Islet of Langerhans (tissue), 1 donor: ENCODE measurements around the gene DPF3.

Experiments used
- FAIRE-seq: peaks from one replicate; lab custom pipeline; 2011; peaks lifted over from hg19 to GRCh38; lab: Jason Lieb, UNC

DPF3 gene

DNA sequence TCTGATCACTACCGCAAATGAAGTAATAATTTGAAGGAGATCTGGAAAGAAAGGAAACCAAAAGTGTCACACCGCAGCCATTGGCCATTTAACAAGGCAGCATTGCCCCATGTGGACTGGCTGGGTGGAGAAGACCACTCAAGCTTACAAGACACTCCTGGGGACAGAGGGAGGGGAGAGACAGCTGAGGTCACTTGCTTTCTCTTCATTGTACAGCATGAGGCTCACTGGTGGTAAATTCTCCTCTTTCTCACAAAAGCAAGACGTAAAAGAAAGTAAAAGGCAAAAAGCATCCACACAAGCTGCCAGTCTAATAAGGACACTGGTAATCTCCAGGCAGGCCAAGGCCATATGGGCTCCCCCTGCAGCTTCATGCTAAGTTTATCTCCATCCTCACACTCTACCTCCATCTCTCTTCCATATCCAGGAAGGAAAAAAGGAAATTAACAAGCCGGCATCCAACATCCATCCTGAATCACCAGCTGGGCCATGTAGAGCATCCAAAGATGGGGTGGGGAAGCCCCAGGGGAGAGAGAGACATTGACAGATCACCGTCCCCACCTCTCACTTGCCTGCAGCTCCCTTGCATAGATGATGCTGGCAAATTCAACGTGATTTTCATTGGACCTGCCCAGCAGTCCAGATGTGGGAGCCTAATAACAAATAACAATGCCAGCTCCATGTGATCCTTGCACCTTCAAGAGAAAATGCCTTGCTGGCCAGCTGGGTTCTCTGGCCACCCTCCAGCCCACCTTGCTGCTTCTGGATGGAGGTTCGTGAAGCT, 100.6 kb downstream of the DPF3 start:
- no peak for FAIRE-seq

DNA sequence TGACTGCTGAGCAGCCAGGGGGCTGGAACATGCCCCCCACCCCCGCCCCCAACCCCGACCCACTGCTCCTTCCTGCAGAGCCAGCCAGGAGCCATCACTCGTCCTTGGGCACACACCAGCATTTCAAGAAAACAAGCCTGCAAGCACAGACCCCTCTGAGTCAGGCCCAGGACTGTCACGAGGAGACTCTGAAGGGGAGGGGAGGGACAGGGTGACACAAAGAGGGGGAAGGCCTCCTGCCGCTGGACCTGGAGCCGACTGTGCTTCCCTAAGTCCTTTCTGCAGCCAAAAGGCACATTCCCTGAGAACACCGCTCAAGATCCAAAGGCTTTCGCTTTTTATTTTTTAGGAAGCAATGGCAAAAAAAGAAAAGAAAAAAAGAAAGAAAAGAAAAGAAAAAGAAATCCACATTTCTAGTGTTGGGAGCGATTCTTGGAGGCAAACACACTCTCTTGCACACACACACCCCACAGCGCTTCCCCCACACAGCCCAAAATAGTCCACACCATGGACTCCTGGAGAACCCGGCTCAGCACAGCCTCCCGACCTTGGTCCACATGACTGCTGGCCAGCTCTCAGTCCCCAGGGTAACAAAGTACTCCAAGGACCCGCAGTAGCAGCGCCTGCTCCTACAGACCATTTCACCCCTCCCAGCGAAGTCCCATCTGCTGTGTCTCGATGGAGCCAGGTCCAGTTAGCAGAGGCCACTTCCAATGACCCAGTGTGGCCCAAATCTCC, 101.7 kb downstream of the DPF3 start:
- FAIRE-seq, result no peak

GRCh38 chr14:72790887-72791566, 102.9 kb downstream of the DPF3 start:
- FAIRE-seq, result no peak

DNA sequence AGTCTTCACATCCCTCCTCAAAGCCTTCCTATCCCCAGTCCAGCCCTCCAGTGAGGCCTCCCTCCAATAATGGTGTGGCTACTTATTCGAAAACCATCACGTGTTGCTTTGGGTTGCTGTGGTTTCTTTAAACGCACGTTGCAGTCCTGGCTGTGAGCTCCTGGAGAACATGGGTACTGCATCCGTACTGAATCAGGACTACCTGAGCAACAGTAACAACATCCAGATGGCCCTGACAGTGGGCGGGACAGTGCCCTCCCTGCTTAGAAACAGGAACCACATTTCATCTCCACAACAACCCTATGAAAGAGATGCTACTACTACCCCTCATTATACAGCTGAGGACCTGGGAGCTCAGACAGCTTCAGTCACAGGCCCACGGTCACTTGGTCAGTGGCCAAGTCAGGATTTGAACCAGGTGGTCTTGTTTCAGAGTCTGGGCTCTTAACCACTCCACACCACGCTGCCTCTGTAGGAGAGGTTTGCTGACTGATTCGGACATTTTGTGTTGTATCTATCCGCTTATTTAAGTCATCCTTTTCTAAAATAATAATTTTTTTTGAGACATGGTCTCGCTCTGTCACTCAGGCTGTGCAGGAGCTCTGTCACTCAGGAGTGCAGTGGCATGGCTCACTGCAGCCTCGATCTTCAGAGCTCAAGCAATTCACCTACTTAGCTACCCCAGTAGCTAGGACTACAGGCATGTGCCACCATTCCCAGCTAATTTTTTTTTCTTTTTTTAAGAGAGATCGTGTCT, 104.8 kb downstream of the DPF3 start:
- no peak for FAIRE-seq

DNA sequence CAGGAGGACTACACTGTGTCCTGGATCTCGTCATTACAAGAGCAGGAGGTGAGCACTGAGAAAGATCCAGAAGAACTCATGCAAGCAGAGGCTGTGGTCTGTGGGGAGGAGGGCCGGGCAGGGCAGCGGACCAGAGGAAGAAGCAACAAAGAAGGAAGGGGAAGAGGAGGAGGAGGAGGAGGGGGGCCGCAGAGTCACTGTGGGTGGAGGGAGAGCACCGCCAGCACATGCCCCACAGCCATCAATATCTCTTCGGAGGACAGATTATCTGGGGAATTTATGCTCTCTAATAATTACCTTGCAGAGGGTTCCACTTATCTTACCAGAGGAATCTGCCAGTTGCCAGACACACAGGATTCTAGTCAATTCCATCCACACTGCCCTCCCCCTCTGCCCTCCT, 105.6 kb downstream of the DPF3 start:
- no peak for FAIRE-seq

GRCh38 chr14:72787841-72788240, 106.1 kb downstream of the DPF3 start:
- no peak for FAIRE-seq

DNA sequence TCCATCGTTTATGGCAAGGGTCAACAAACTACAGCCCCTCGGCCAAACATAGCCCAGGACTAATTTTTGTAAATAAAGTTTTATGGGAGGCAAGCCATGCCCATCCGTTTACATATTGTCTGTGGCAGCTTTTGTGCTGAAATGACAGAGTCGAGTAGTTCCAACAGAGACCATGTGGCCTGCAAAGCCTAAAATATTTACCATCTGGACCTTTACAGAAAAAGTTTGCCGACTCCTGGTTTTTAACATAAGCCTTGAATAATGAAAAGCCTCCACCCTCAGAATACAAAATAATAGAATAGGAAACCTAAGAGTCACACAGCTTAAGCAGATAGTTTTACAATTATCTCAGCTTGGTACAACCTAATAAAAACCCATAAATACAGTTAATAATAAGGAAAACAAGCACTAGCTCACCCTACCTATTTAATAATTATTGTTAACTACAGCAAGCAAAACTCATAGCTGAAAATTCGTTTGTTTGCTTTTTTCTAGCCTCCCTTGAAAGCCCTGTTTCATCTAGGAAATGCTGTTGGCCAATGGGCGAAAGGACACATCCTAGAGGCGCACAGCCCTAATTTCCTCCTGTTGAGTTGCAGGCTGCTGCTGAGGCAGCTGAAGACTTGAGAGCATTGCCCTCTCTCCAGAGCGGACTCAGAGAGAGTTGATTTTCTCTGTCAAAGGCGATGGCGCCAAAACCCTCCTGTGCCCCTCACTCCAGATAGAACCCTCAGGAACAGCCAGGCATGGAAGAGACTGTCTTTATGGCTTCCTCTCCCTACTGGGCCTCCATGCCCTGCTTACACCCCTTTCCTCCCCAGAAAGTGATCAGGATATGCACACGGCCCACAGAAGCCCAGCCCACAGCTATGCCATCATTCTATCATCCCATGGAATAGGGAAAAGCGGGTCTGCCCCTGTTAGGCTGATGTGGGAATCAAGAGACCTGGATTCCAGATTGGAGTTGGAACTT, 107.2 kb downstream of the DPF3 start:
- no peak for FAIRE-seq

- no peak for FAIRE-seq
Observed at GRCh38 chr14:72783741-72784140, 110.2 kb downstream of the DPF3 start.

GRCh38 chr14:72782817-72783216, 111.1 kb downstream of the DPF3 start:
- no peak for FAIRE-seq

DNA sequence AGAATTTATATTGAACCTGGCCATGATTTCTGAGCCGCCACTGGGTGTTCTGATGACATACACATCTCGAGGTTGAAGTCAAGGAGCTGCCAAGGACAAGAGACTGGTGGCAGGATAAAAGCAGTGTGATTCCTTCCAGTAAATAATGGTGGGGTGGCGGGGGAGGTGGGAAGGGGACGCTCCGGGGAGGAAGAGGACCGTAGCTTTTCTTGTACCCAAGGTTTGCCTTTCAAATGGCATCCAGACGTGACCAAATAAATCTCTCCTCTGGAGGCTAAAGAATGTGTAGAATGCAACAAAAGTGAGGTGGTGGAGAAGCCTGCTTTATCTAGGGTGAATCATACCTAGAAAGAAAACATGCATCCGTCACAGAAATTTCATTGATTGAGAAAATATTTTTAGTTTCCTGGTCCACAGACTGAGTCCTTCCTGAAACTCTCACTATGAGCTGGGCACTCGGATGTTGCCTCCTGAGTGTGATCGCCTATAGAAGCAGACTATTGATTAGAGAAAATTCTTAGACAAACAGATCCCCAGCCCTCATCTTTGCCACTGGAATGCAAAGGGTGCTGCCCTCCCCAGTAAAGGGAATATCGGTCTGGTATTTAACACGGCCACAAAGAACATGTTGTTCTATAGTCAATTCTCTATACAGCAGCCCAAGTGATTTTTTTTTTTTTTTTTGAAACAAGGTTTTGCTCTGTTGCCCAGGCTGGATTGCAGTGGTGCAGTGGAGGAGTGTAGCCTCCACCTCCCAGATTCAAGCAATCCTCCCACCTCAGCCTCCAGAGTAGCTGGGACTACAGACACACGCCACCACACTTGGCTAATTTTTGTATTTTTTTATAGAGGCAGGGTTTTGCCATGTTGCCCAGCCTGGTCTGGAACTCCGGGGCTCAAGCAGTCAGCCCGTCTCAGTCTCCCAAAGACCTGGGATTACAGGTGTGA, 112.1 kb downstream of the DPF3 start:
- no peak for FAIRE-seq

GRCh38 chr14:72780751-72781150, 113.2 kb downstream of the DPF3 start:
- FAIRE-seq, result no peak

- no peak for FAIRE-seq
Observed at GRCh38 chr14:72779679-72780078, 114.2 kb downstream of the DPF3 start.

GRCh38 chr14:72777636-72778035, 116.3 kb downstream of the DPF3 start:
- no peak for FAIRE-seq

DNA sequence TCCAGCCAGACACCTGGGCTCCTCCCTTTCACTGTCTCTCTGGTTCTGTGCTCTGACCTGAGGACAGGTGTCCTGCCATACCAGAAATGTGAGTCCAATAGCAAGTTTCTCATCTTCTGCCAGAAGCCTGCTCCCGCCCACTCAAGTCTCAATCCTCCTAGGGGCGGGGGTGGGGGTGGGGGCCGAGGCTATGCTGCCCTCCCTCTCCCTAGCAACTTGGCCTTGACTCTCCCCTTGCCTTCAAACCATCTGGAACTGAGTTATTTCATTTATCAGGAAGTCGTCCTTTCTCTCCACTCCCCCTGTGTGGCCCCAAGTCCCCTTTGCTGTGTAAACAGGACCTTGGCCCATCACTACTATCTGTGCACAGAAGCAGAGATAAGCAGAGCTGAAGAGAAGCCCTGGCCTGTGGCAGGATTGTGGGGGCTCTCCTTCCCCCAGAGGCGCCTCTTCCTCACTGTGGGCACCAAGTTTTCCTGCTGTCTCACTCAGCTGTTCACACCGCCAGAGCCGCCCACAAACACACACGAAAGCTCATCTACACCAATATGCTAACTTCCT, 117.1 kb downstream of the DPF3 start:
- no peak for FAIRE-seq

DNA sequence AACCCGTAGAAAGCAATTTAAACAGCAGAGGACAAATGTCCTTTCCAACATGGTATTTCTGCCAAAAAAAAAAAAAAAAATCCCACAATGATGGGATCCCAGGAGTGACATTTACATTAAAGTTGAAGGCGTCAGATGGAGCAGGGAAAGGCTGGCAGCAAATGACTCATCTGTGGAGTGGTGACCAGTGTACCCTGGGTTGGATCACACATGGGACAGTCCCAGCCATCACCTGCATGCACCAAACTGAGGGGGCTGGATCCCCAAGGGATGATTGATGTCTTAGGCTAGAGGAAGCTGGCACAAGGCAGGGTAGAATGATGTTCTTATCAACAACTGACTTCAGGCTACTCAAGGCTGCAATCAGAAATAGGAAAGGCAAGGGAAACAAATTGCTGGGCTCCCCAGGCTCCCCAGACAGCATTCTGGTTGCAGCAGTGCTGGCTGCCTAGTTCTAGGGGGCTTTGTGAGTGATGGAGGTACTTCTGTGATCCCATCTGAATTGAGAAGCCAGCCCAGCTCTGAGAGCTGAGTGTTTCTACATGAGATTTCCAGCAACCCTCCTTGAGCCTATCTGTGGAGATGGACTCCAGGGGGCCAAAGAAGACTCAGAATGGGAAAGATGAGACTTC, 117.9 kb downstream of the DPF3 start:
- no peak for FAIRE-seq

DNA sequence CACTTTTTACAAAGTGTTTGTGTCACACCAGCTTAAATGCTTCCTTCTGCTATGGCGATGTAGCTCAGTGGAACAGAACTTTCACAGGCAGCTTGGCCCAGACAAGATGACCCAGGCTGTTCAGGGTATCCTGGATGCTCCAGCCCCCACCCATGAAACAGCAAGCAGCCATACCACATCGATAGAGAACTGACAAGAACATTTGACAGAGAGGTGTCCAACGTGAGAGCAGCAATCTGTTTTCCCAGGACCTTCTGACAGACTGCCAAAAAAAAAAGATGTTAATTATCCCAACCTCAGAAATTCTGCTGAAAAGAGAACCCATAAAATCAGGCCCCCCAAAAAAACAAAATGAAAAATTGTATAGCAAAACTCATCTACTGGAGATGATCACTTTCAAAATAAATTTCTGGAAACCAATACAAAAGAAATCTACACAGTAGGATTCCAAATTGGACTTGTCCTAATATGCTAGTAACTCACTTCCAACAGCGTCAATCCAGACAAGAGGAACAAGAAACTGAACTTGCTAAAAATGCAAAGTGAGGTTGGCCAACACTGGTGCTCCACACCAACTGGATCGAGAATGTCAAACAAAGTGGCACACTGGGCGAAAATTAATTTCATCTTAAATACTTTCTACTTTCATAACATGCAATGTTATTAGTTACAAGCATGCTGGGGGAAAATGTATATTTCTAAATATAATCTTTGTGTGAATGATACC, 118.8 kb downstream of the DPF3 start:
- no peak for FAIRE-seq

- no peak for FAIRE-seq
Observed at GRCh38 chr14:72774141-72774540, 119.8 kb downstream of the DPF3 start.

GRCh38 chr14:72771561-72771960, 122.3 kb downstream of the DPF3 start:
- no peak for FAIRE-seq

- no peak for FAIRE-seq
Observed at GRCh38 chr14:72766296-72766695, 127.6 kb downstream of the DPF3 start.
